ENCODE results near the gene HACE1.
"Not testable (repeated sequence)": the region's sequence is repeated elsewhere in the genome, so short reads cannot be mapped to it uniquely, and the experiment has no call there.

Gene HACE1

GRCh38 chr6:104837158-104837557 lies 22.6 kb downstream of the HACE1 start:
- no peak overlapping the region for H3K4me3 ChIP-seq (ENCODE audit: low read depth, low read length)
- no peak for DNase-seq (ENCODE audit: low read depth)
- no peak for TF ChIP-seq CTCF (IDR thresholded peaks at IDR 0.05; ENCODE audit: low read depth, low read length)
- no peak for TF ChIP-seq MYC (IDR thresholded peaks at IDR 0.05; ENCODE audit: low read depth, low read length)
- no peak for TF ChIP-seq POLR2A (IDR thresholded peaks at IDR 0.05; ENCODE audit: extremely low read depth, insufficient read length)
- TF ChIP-seq MAX (IDR thresholded peaks at IDR 0.05; ENCODE audit: low read depth, low read length): no peak

GRCh38 chr6:104836479-104837020 lies 23.2 kb downstream of the HACE1 start:
- not testable (repeated sequence) for H3K4me3 ChIP-seq (ENCODE audit: low read depth, low read length); DNase-seq (ENCODE audit: low read depth)

- TF ChIP-seq CTCF (IDR thresholded peaks at IDR 0.05; ENCODE audit: low read depth, low read length): no peak
- no peak for TF ChIP-seq MYC (IDR thresholded peaks at IDR 0.05; ENCODE audit: low read depth, low read length)
- no peak for TF ChIP-seq POLR2A (IDR thresholded peaks at IDR 0.05; ENCODE audit: extremely low read depth, insufficient read length)
- TF ChIP-seq MAX (IDR thresholded peaks at IDR 0.05; ENCODE audit: low read depth, low read length): no peak
- no peak overlapping the region for H3K4me3 ChIP-seq (ENCODE audit: low read depth, low read length)
- no peak for DNase-seq (ENCODE audit: low read depth)
These were observed 23.9 kb downstream of the HACE1 start for GRCh38 chr6:104835782-104836181.

- H3K4me3 ChIP-seq (ENCODE audit: low read depth, low read length): no peak overlapping the region
- TF ChIP-seq CTCF (IDR thresholded peaks at IDR 0.05; ENCODE audit: low read depth, low read length): no peak
- TF ChIP-seq POLR2A (IDR thresholded peaks at IDR 0.05; ENCODE audit: extremely low read depth, insufficient read length): no peak
- no peak for TF ChIP-seq MAX (IDR thresholded peaks at IDR 0.05; ENCODE audit: low read depth, low read length)
- TF ChIP-seq MYC (IDR thresholded peaks at IDR 0.05; ENCODE audit: low read depth, low read length): no peak
- DNase-seq (ENCODE audit: low read depth): no peak
These were observed 30.3 kb downstream of the HACE1 start for GRCh38 chr6:104829183-104829958.

GRCh38 chr6:104828478-104828877 lies 31.2 kb downstream of the HACE1 start:
- TF ChIP-seq MYC (IDR thresholded peaks at IDR 0.05; ENCODE audit: low read depth, low read length): no peak
- no peak for TF ChIP-seq POLR2A (IDR thresholded peaks at IDR 0.05; ENCODE audit: extremely low read depth, insufficient read length)
- TF ChIP-seq CTCF (IDR thresholded peaks at IDR 0.05; ENCODE audit: low read depth, low read length): no peak
- TF ChIP-seq MAX (IDR thresholded peaks at IDR 0.05; ENCODE audit: low read depth, low read length): no peak
- no peak overlapping the region for H3K4me3 ChIP-seq (ENCODE audit: low read depth, low read length)
- no peak for DNase-seq (ENCODE audit: low read depth)

GRCh38 chr6:104820820-104821219 lies 38.9 kb downstream of the HACE1 start:
- H3K4me3 ChIP-seq (ENCODE audit: low read depth, low read length); DNase-seq (ENCODE audit: low read depth): not testable (repeated sequence)

GRCh38 chr6:104816125-104816524 lies 43.6 kb downstream of the HACE1 start:
- DNase-seq (ENCODE audit: low read depth): no peak
- TF ChIP-seq MAX (IDR thresholded peaks at IDR 0.05; ENCODE audit: low read depth, low read length) (no peak), CTCF (IDR thresholded peaks at IDR 0.05; ENCODE audit: low read depth, low read length) (no peak), POLR2A (IDR thresholded peaks at IDR 0.05; ENCODE audit: extremely low read depth, insufficient read length) (no peak), MYC (IDR thresholded peaks at IDR 0.05; ENCODE audit: low read depth, low read length) (no peak)
- H3K4me3 ChIP-seq (ENCODE audit: low read depth, low read length): no peak overlapping the region

Measured in NB4 (cell line).